ENCODE measurements around the gene PLEKHM3. TPM values are rescaled to one million over a fixed set of nuclear protein-coding genes. Genes with fewer than 3 reads are reported as not detected.

PLEKHM3 gene
- polyA plus RNA-seq, 3 donors = 2.3 to 6.7 (median 5.8) TPM

- WGBS, 3 donors = 92 to 99% (median 95%) methylated on average over 3 of the region's 3 CpGs
- H3K27ac ChIP-seq (ENCODE audit: low read depth, low read length) = no peak overlapping the region
These were observed 169.7 kb downstream of the PLEKHM3 start for GRCh38 chr2:207855591-207855990.

- 61 to 83% (median 83%) methylated on average over 2 of the region's 2 CpGs for WGBS, 3 donors
- no peak overlapping the region for H3K27ac ChIP-seq (ENCODE audit: low read depth, low read length)
These were observed 170.6 kb downstream of the PLEKHM3 start for GRCh38 chr2:207854484-207855440.

GRCh38 chr2:207852791-207853190 is 172.5 kb downstream of the PLEKHM3 start:
- WGBS, 3 donors = 96 to 99% (median 97%) methylated on average over 3 of the region's 3 CpGs

DNA sequence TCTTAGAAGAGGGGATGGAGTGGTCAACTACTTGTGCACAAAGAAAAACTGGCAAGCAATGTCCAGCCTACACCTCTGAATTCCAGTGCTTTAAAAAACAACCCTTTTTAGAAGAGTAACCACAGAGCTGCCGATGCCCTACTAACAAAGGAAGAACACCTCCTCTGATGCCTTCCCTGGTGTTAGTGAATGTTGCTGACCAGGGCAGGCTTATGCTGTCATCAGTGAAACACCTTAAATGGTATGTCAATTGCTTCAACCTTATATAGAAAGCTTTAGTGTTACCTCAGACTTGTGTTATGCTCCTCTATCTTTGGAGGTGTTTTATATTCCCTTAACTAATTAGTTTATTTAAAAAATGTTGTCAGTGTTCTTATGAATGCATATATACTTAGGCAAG is 175.9 kb downstream of the PLEKHM3 start:
- H3K27ac ChIP-seq (ENCODE audit: low read depth, low read length) = no peak overlapping the region
- WGBS, 3 donors = 93 to 96% (median 96%) methylated on average over 1 of the region's 1 CpG

More at GRCh38 chr2:207852791-207853190, 172.5 kb downstream of the PLEKHM3 start:
- H3K27ac ChIP-seq (ENCODE audit: low read depth, low read length) = no peak overlapping the region

DNA sequence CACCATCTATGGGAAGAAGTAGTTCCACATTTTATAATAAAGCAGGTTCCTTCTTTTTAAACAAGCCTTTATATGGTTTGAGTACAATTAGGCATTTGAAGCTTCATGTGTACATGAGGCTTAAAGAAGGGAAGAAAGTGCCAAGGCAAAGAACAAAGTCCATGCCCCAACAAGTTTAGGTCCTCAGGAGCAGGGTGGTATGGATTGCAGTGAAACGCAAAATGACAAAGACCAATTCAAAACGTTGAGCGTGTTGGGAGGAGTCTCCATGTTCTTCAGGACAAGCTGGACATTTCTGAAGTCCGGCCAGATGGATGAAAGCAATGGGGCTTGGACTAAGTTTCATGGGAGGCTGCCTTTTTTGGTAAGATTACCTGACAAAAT is 176.8 kb downstream of the PLEKHM3 start:
- H3K27ac ChIP-seq (ENCODE audit: low read depth, low read length) = no peak overlapping the region
- 73 to 94% (median 88%) methylated on average over 4 of the region's 4 CpGs for WGBS, 3 donors

GRCh38 chr2:207847807-207848544 is 177.4 kb downstream of the PLEKHM3 start:
- H3K27ac ChIP-seq (ENCODE audit: low read depth, low read length) = no peak overlapping the region
- 18 to 54% (median 43%) methylated on average over 4 of the region's 4 CpGs for WGBS, 3 donors

GRCh38 chr2:207847098-207847806 is 178.1 kb downstream of the PLEKHM3 start:
- H3K27ac ChIP-seq (ENCODE audit: low read depth, low read length) = no peak overlapping the region
- WGBS, 3 donors = 41 to 63% (median 57%) methylated on average over 3 of the region's 3 CpGs

DNA sequence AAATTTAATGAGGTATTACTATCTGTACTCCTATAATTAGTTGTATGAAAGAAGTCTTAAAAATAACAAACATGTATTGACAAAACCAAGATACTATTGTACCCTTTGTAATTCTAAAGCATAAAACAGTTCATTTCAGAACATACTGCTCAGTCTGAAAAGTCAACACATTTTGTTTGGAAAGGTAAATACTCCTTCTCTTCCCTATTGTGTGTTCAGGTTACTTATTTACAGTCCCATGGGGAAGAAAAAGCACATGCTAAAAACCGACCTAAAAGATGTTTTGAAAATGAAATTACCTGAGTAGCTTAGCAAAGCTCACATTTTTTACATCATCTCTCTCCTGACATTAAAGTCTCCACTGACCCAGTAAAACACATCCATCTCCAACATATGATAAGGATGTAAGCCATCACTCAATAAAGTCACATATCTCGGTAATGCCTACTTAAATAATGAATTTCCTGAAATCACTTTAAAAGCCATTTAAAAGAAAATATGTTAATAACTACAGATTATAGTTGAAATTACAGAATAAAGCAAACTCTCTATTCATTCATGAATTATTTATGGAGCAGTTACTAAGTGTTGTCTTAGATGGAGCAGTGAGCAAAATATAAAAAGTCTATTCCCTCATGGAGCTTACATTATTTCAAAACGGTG is 180.0 kb downstream of the PLEKHM3 start:
- 24 to 84% (median 76%) methylated on average over 3 of the region's 3 CpGs for WGBS, 3 donors
- H3K27ac ChIP-seq (ENCODE audit: low read depth, low read length) = no peak overlapping the region

- WGBS, 3 donors = 48 to 69% (median 66%) methylated on average over 2 of the region's 2 CpGs
- no peak overlapping the region for H3K27ac ChIP-seq (ENCODE audit: low read depth, low read length)
These were observed 180.7 kb downstream of the PLEKHM3 start for GRCh38 chr2:207844648-207845047.

- no peak overlapping the region for H3K27ac ChIP-seq (ENCODE audit: low read depth, low read length)
- 83 to 90% (median 90%) methylated on average over 1 of the region's 1 CpG for WGBS, 3 donors
These were observed 185.2 kb downstream of the PLEKHM3 start for GRCh38 chr2:207840101-207840500.

- WGBS, 3 donors = 95 to 99% (median 98%) methylated on average over 3 of the region's 3 CpGs
- no peak overlapping the region for H3K27ac ChIP-seq (ENCODE audit: low read depth, low read length)
These were observed 185.8 kb downstream of the PLEKHM3 start for GRCh38 chr2:207839575-207839974.

- no peak overlapping the region for H3K27ac ChIP-seq (ENCODE audit: low read depth, low read length)
- 94 to 100% (median 97%) methylated on average over 1 of the region's 1 CpG for WGBS, 3 donors
These were observed 186.3 kb downstream of the PLEKHM3 start for GRCh38 chr2:207839028-207839427.

DNA sequence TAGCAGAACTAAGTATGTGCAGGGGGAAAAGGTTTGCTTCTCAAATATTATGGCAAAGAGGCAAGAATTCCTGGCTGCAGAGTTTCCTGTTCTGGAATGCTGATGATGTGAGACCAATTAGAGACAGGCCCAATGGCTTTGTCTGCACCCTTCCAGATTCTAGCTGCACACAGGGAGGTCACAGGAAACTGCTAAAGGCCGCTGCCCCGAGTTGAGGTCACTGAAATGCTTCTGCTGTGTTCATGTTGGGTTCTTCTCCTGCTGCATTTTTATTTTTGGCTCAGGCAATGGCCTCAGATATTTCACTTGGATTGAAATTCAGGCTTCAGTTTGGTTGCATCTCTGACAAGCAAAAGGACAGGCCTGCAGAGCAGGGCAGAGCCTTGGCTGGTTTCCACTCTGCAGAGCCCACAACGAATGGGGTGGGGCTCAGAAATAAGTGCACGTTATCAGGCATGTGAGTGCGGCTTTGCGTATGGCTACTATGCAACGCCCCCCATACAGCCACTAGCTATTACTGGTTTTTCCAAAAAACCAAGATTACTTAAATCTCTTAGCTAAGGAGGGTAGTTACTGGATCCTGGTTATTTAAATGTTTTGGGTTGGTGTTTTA is 188.7 kb downstream of the PLEKHM3 start:
- no peak overlapping the region for H3K27ac ChIP-seq (ENCODE audit: low read depth, low read length)
- 47 to 71% (median 61%) methylated on average over 7 of the region's 7 CpGs for WGBS, 3 donors

- WGBS, 3 donors = 95 to 100% (median 98%) methylated on average over 1 of the region's 1 CpG
- no peak overlapping the region for H3K27ac ChIP-seq (ENCODE audit: low read depth, low read length)
These were observed 189.5 kb downstream of the PLEKHM3 start for GRCh38 chr2:207835805-207836204.

DNA sequence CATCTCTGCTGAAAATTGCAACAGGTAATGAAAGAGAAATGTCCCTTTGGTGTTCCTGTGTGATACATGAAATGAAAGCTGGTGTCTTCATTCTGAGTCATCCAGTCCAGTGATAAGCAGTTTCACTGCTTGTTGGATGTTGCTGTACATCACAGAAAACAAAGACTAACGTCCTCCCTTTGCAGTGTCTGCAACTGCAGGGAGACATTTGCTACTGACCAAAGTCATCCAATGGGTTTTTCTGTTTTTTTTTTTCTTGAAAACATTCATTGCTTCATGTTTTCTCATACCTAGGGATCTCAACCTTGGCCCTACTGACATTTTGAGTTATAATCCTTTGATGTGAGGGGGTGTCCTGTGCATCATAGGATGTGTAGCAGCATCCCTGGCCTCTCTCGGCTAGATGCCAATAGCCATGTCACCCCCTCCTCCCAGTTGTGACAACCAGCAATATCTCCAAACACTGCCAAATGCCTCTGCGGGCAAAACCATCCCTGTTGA is 192.0 kb downstream of the PLEKHM3 start:
- 90 to 95% (median 93%) methylated on average over 3 of the region's 3 CpGs for WGBS, 3 donors

GRCh38 chr2:207831584-207832248 is 193.6 kb downstream of the PLEKHM3 start:
- no peak overlapping the region for H3K27ac ChIP-seq (ENCODE audit: low read depth, low read length)
- 82 to 99% (median 97%) methylated on average over 8 of the region's 8 CpGs for WGBS, 3 donors

More for the DNA sequence above, 192.0 kb downstream of the PLEKHM3 start:
- H3K27ac ChIP-seq (ENCODE audit: low read depth, low read length) = no peak overlapping the region

DNA sequence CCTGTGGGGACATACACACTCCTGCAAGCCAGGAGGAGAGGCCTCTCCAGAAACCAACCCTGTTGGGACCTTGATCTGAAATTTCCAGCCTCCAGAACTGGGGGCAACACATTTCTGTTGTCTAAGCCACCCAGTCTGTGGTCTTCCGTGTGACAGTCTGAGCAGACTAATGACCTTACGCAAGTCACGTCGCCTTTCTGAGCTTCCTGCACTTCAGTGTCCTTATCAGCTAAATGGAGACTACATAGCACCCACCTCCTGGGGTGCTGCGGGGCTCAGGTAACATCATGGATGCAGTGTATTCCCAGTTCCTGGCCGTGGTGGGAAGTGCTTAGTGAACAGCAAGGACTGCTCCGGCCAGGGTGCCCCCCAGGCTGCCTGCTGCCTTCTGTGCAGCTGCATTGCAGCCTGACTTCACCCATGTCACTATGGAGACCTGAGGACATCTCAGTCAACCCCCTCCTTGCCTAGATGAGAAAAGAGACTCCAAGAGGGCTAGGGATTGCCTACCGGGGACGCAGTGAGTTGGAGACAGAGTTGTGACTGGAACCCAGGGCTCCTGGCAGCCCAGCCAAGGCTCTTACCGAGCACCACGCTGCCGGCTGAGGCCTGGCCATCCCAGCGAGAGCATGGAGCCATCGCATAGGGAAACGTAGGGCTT is 194.4 kb downstream of the PLEKHM3 start:
- WGBS, 3 donors = 87 to 94% (median 91%) methylated on average over 15 of the region's 15 CpGs
- no peak overlapping the region for H3K27ac ChIP-seq (ENCODE audit: low read depth, low read length)
